Choroid plexus epithelial cell (primary cell): Measurements from ENCODE around the gene RRP12.
"Not testable (repeated sequence)": the region's sequence is repeated elsewhere in the genome, so short reads cannot be mapped to it uniquely, and the experiment has no call there.

Source experiments
- DNase-seq: peaks from one replicate; pipeline ENCODE4 v3.0.0-alpha.2; 2010; ENCODE audit warnings: low read depth
- H3K4me3 ChIP-seq: 2 replicates; pipeline ENCODE4 v1.5.1; 2011; ENCODE audit warnings: low read depth, mild to moderate bottlenecking, control low read depth, low read length, moderate library complexity
- CTCF ChIP-seq: conservative IDR thresholded peaks from 2 replicates; pipeline ENCODE4 v1.5.1; 2011; ENCODE audit warnings: low read depth, mild to moderate bottlenecking, control low read depth, inconsistent platforms, low read length, moderate library complexity

RRP12 gene

GRCh38 chr10:97349752-97350513, 51.2 kb downstream of the RRP12 start:
- TF ChIP-seq CTCF, result no peak
- H3K4me3 ChIP-seq, result no peak overlapping the region
- DNase-seq, result no peak

- no peak overlapping the region for H3K4me3 ChIP-seq
- no peak for TF ChIP-seq CTCF
- no peak for DNase-seq
These were observed 53.8 kb downstream of the RRP12 start for GRCh38 chr10:97347317-97347716.

GRCh38 chr10:97343664-97344063, 57.5 kb downstream of the RRP12 start:
- DNase-seq, H3K4me3 ChIP-seq: not testable (repeated sequence)

GRCh38 chr10:97341416-97341815, 59.7 kb downstream of the RRP12 start:
- no peak for DNase-seq
- no peak overlapping the region for H3K4me3 ChIP-seq
- TF ChIP-seq CTCF, result no peak

- no peak for DNase-seq
- TF ChIP-seq CTCF, result no peak
- H3K4me3 ChIP-seq, result no peak overlapping the region
These were observed 63.1 kb downstream of the RRP12 start for GRCh38 chr10:97338041-97338440.

GRCh38 chr10:97336942-97337831, 64.0 kb downstream of the RRP12 start:
- peak; percentile 12 for DNase-seq
- no peak for TF ChIP-seq CTCF
- no peak overlapping the region for H3K4me3 ChIP-seq

GRCh38 chr10:97336446-97336845, 64.7 kb downstream of the RRP12 start:
- no peak for TF ChIP-seq CTCF
- H3K4me3 ChIP-seq, result no peak overlapping the region
- peak; percentile 38 for DNase-seq
